HG02973 (cell line): ENCODE data around the gene PAK1IP1.
"Not testable (repeated sequence)": the region's sequence is repeated elsewhere in the genome, so short reads cannot be mapped to it uniquely, and the experiment has no call there.

ENCODE experiments used
- ATAC-seq: cut with Tn5 transposase; IDR thresholded peaks from one replicate; pipeline ENCODE4 v1.9.1; 2021; ENCODE audit warnings: moderate library complexity; ENCODE audit not compliant: unreplicated experiment

The PAK1IP1 gene

DNA sequence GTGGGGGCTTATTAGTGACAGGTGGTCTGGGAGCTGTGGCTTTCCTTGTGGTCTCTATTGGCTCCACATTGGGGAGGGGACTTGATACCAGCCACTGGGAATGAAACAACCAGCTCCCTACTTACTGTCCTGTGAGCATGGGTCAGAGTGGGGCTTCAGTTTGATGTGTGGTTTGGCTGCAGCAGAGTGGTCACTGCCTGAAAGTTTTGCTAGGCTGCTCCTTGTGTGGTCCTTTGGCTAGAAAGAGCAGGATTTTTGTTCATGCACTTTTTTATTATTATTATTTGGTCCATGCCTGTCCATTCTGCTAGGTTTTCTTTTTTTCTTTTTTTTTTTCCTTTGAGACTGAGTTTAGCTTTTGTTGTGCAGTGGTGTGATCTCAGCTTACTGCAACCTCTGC lies 45.3 kb downstream of the PAK1IP1 start:
- ATAC-seq = no peak

DNA sequence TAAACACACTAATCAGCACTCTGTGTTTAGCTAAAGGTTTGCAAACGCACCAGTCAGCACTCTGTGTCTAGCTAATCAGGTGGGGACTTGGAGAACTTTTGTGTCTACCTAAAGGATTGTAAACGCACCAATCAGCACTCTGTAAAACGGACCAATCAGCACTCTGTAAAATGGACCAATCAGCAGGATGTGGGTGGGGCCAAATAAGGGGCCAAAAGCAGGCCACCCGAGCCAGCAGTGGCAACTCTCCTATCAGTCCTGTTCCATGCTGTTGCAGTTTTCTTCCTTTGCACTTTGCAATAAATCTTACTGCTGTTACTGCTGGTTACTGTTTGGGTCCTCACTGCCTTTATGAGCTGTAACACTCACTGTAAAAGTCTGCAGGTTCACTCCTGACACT lies 46.9 kb downstream of the PAK1IP1 start:
- ATAC-seq = not testable (repeated sequence)

DNA sequence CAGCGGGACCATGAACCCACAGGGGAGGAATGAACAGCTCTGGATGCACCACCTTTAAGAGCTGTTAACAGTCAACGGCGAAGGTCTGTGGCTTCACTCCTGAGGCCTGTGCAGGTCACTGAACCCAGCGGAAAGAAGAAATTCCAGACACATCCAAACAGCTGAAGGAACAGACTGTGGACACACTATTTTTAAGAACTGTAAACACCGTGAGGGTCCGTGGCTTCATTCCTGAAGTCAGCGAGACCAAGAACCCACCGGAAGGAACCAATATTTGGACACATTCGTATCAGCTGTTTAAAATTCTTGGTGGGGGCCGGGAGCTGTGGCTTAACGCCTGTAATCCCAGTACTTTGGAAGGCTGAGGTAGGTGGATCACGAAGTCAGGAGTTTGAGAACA lies 47.5 kb downstream of the PAK1IP1 start:
- ATAC-seq = no peak

DNA sequence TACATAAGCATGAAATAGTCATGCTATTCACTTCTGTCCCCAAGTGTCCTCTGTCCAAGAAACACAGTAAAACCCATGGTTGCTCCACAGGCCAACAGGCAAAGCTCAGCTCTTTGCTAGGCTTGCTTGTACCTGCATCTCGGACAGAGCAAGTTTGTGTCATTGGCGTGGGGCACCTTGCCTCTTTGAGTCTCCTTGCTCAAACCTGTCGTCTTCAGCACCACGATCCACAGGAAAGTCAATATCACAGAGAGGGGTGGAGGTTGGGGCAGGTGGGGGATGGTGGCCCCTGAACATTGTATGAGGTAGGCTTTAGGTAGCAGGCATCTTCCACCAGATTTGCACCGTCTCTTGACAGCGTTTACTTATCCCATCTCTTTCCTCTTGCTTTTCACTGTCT lies 48.7 kb downstream of the PAK1IP1 start:
- ATAC-seq = no peak

DNA sequence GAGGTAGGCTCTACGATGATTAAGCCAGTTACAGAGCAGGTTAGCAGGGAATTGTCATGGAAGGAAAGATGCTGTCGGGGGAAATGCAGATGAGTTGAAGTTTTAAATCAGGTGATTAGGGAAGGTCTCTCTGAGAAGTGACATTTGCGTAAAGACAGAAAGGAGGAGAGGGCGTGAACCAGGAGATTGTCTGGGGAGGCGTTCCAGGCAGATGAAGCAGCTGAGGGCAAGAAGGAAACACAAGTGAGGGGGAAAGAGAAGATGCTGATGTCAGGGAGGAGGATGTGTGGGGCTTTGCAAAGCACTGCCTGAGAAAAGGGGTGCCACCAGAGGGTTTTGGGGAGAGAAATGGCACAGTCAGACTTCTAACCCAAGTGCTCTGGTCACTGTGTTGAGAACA lies 50.3 kb downstream of the PAK1IP1 start:
- no peak for ATAC-seq

DNA sequence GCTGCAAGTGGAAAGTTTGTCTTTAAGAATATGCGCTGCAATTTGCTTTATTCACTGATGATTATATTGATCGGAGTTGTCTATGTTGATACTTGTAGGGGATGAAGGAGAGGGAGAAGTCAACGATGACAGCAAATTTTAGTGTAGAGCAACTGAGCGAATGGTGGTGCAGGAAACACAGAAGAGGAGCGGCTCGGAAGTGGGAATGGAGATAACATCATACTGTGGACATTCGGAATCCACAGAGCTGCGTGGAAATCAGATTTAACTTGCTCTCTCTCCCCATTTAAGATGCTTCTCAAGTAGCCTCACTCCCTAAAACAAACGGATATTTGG lies 52.1 kb downstream of the PAK1IP1 start:
- ATAC-seq = no peak

DNA sequence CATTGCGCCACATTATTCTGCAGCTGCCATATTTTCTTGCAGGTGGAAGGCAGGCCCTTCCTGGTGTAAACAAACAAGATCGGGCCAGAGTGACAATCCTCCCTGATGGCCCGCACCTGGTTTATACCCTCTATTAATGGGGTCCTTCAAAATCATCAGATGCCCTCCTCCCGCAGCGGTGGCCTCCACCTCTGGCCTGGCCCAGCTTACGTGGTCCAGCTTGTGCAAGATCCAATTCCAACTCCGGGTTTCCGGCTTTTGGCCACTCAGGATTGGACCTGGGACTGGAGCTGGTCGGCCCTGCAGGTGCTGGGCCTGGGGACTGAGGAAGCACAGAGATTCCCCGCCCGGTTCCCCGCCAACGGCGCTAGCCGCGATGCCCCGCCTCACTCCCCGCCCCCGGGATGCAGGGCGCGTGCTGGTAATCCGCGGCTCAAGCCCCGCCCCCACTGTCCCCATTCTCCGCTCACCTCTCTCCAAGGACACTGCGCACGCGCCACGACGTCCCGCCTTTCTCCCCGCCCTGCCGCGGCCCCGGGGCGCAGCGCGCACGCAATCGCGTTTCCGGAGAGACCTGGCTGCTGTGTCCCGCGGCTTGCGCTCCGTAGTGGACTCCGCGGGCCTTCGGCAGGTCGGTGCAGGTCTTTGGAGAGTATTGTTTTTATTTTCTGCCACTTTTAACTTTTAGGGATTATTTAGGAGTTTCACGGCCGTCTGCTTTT lies 52.6 kb downstream of the PAK1IP1 start, which contains the start of gene TMEM14B:
TMEM14B (plus strand) TSS at position 555 of the 722 bp plus-strand sequence. CDS start 1,441 bp downstream, outside the sequence.
- ATAC-seq = peak; percentile 97

DNA sequence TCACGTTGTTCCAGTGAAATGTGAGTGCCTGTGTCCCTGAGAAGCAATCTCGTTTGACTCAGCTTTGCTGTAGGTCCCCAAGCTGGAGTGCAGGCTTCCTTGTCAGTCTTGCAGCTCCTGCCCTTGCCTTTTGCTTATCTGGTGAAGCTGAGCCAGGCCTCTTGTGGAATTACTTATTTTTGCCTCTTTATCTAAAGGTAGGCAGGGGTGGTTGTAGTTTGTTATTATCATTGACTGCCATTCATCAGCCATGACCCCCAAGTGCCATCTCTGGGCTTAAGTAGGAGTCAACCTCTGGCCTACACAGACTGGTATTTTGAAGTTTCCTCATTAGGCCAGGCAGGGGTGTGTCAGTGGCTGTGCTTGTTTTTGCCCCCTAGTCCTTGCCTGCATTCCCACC lies 55.0 kb downstream of the PAK1IP1 start:
- no peak for ATAC-seq

DNA sequence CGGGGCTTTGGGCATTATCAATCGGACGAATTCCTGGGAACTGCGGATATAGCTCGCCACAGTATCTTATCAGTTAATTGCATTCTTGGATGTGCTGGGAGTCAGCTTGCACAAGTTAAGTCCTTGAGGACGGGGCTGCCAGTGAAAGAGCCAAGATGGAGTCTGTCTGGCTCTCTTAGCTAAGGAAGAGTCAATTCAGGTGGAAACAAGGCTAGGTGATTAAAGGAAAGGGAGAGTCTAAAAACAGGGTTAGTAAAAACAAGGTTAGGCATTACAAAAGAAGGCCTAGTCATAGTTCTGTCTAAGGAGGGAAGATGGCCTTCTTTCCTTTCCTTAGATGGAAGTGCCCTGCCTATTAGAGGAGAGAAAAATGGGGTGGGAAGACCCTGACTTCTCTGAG lies 55.8 kb downstream of the PAK1IP1 start:
- ATAC-seq = not testable (repeated sequence)

DNA sequence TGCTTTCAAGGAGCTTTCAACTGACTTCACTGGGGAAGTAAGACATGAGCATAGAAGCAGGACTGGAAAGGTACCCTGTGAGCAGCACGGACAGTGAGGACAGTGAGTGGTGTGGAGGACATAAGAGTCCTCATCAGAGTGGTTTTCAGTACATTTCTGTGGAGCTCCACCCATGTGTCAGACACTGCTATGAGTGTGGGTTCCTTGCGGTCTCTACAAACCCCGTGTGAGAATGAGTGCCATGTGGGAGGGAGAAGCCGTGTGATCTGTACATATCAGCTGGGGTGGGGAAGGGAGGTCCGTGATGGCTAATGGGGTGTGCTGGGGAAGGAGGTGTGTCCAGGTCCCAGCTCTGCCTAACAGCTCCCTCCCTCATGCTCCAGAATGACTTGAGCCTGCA lies 57.0 kb downstream of the PAK1IP1 start:
- not testable (repeated sequence) for ATAC-seq

DNA sequence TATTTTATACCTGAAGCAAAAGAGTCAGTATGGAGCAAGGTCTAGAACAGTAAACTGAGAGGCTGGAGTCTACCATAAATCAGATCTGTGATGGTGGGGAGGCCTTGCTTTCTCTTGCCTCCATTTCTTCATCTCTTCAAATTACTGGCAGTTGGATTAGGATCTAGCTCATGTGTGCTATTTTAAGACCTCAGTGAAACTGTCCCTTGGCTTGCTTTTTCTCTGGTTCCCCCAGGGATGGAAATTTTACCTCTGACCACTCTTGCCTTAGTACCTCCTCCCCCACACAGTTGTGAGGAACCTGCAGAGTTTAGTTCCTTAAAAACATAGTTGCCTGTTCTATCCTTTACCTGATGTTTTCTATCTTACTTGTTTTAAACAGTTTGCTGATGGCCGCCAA lies 61.3 kb downstream of the PAK1IP1 start:
- ATAC-seq = no peak
